ENCODE measurements around the gene RASA3.

GRCh38 chr13:114130131-114130836, 2.1 kb downstream of the RASA3 start:
- TF ChIP-seq JUN (IDR thresholded peaks at IDR 0.05; ENCODE audit: borderline replicate concordance, low read depth, low read length) (no peak), JUN (CRISPR knock-in tag; IDR thresholded peaks at IDR 0.05; ENCODE audit: borderline replicate concordance) (no peak), RFX1 (IDR thresholded peaks at IDR 0.05) (no peak)

All from K562 (cell line).